OCI-LY3 (cell line): ENCODE measurements around the gene SLC25A13.

Experiments
- H2AFZ ChIP-seq: fragments of 200-600, 300-600 bp; shearing (Covaris generic); 2 replicates; pipeline ENCODE4 v1.6.0; 2014; ENCODE audit warnings: antibody characterized with exemption, low read depth, low read length
- H3K27ac ChIP-seq: fragments of 200-600, 300-600 bp; sonication (generic); 2 replicates; pipeline ENCODE4 v1.5.1; 2014; ENCODE audit warnings: mild to moderate bottlenecking, low read length, moderate library complexity, mixed read lengths
- H3K27me3 ChIP-seq: fragments of 200-600, 300-600 bp; sonication (generic); 2 replicates; pipeline ENCODE4 v1.6.1; 2014; ENCODE audit warnings: low read depth, low read length, mixed read lengths
- H3K36me3 ChIP-seq: fragments of 200-600, 300-600 bp; sonication (generic); replicated peaks from 2 replicates; pipeline ENCODE3; 2014; ENCODE audit warnings: low read depth, low read length, mixed read lengths
- H3K4me1 ChIP-seq: fragments of 300-600, 200-600 bp; sonication (generic); 2 replicates; pipeline ENCODE4 v1.6.1; 2014; ENCODE audit warnings: low read length, mixed read lengths
- H3K4me2 ChIP-seq: fragments of 200-600, 300-600 bp; sonication (generic); 2 replicates; pipeline ENCODE4 v1.6.1; 2014; ENCODE audit warnings: low read length, mixed read lengths
- H3K4me3 ChIP-seq: fragments of 300-600, 200-600 bp; sonication (generic); 2 replicates; pipeline ENCODE4 v1.5.1; 2014; ENCODE audit warnings: antibody characterized with exemption, mild to moderate bottlenecking, low read length, moderate library complexity
- H3K79me2 ChIP-seq: fragments of 300-600, 200-600 bp; shearing (Covaris generic); 2 replicates; pipeline ENCODE4 v1.6.1; 2014; ENCODE audit warnings: mild to moderate bottlenecking, low read length, mixed read lengths
- H3K9ac ChIP-seq: fragments of 300-600, 200-600 bp; shearing (Covaris generic); 2 replicates; pipeline ENCODE4 v1.6.0; 2014; ENCODE audit warnings: mild to moderate bottlenecking, low read length, moderate library complexity
- H3K9me3 ChIP-seq: fragments of 200-600, 300-600 bp; shearing (Covaris generic); 2 replicates; pipeline ENCODE4 v1.6.1; 2014; ENCODE audit warnings: low read length, mixed read lengths; ENCODE audit not compliant: insufficient read depth
- H4K20me1 ChIP-seq: fragments of 200-600, 300-600 bp; sonication (generic); 2 replicates; pipeline ENCODE4 v1.6.1; 2016; ENCODE audit warnings: low read length, mixed read lengths; ENCODE audit not compliant: insufficient read depth
- EZH2phosphoT487 ChIP-seq: fragments of 200-600 bp; shearing (Covaris generic); IDR thresholded peaks from 2 replicates; pipeline ENCODE4 v1.6.1; 2018; ENCODE audit warnings: antibody characterized with exemption, mixed run types, low read depth
- TF ChIP-seq, protein P1 (sequence below): fragments of 200-600, 300-600 bp; sonication (generic); IDR thresholded peaks from 2 replicates; pipeline ENCODE4 v1.5.1; 2014; ENCODE audit warnings: antibody characterized with exemption, low read length, low read depth

SLC25A13 gene

GRCh38 chr7:96228760-96229159 lies 93.1 kb downstream of the SLC25A13 start:
- TF ChIP-seq, protein P1, sequence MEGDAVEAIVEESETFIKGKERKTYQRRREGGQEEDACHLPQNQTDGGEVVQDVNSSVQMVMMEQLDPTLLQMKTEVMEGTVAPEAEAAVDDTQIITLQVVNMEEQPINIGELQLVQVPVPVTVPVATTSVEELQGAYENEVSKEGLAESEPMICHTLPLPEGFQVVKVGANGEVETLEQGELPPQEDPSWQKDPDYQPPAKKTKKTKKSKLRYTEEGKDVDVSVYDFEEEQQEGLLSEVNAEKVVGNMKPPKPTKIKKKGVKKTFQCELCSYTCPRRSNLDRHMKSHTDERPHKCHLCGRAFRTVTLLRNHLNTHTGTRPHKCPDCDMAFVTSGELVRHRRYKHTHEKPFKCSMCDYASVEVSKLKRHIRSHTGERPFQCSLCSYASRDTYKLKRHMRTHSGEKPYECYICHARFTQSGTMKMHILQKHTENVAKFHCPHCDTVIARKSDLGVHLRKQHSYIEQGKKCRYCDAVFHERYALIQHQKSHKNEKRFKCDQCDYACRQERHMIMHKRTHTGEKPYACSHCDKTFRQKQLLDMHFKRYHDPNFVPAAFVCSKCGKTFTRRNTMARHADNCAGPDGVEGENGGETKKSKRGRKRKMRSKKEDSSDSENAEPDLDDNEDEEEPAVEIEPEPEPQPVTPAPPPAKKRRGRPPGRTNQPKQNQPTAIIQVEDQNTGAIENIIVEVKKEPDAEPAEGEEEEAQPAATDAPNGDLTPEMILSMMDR = no peak
- no peak for TF ChIP-seq EZH2phosphoT487
- no peak overlapping the region for H3K4me2 ChIP-seq
- no peaks in the 10 kb centered on the region for H3K27me3 ChIP-seq
- no peak overlapping the region for H3K4me3 ChIP-seq
- H3K4me1 ChIP-seq = peaks cover 6% of the 10 kb centered on the region; the same call in 1 of the 2 replicates
- H3K79me2 ChIP-seq = peaks cover 8% of the 10 kb centered on the region; the same call in 1 of the 2 replicates
- H3K9ac ChIP-seq = no peak overlapping the region
- H3K9me3 ChIP-seq = no peaks in the 10 kb centered on the region
- peaks cover 12% of the 10 kb centered on the region for H3K36me3 ChIP-seq
- H4K20me1 ChIP-seq = no peaks in the 10 kb centered on the region
- H3K27ac ChIP-seq = no peak overlapping the region
- H2AFZ ChIP-seq = no peak overlapping the region

DNA sequence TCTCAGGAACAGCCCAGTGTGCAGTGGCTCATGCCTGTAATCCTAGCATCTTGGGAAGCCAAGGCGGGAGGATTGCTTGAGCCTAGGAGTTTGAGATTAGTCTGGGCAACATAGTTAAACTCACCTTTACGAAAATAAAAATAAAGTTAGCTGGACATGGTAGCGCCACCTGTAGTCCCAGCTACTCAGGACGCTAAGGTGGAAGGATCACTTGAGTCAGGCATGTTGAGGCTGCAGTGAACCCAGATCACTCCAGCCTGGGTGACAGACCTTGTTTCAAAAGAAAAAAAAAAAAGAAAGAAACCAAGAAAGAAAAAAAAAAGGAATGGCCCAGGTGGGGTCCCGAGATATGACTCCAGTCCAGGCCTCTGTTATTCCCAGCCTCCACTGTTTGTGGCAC lies 96.6 kb downstream of the SLC25A13 start:
- H3K27ac ChIP-seq = no peak overlapping the region
- no peak overlapping the region for H3K9ac ChIP-seq
- H3K4me3 ChIP-seq = no peak overlapping the region
- H2AFZ ChIP-seq = no peak overlapping the region
- TF ChIP-seq, protein P1 = no peak
- TF ChIP-seq EZH2phosphoT487 = no peak
- H3K4me1 ChIP-seq = no peaks in the 10 kb centered on the region
- no peaks in the 10 kb centered on the region for H4K20me1 ChIP-seq
- no peaks in the 10 kb centered on the region for H3K79me2 ChIP-seq
- H3K36me3 ChIP-seq = peaks cover 9% of the 10 kb centered on the region
- H3K4me2 ChIP-seq = no peak overlapping the region
- no peaks in the 10 kb centered on the region for H3K27me3 ChIP-seq
- no peaks in the 10 kb centered on the region for H3K9me3 ChIP-seq

- H3K4me2 ChIP-seq = no peak overlapping the region
- no peaks in the 10 kb centered on the region for H3K4me1 ChIP-seq
- no peak overlapping the region for H3K9ac ChIP-seq
- H3K27ac ChIP-seq = no peak overlapping the region
- no peak overlapping the region for H3K4me3 ChIP-seq
- H4K20me1 ChIP-seq = no peaks in the 10 kb centered on the region
- TF ChIP-seq, protein P1 = peak; percentile 37
- no peak for TF ChIP-seq EZH2phosphoT487
- H3K27me3 ChIP-seq = no peaks in the 10 kb centered on the region
- no peaks in the 10 kb centered on the region for H3K9me3 ChIP-seq
- no peak overlapping the region for H2AFZ ChIP-seq
- no peaks in the 10 kb centered on the region for H3K79me2 ChIP-seq
- H3K36me3 ChIP-seq = peaks cover 4% of the 10 kb centered on the region
Measured at GRCh38 chr7:96224685-96225084, 97.2 kb downstream of the SLC25A13 start.

DNA sequence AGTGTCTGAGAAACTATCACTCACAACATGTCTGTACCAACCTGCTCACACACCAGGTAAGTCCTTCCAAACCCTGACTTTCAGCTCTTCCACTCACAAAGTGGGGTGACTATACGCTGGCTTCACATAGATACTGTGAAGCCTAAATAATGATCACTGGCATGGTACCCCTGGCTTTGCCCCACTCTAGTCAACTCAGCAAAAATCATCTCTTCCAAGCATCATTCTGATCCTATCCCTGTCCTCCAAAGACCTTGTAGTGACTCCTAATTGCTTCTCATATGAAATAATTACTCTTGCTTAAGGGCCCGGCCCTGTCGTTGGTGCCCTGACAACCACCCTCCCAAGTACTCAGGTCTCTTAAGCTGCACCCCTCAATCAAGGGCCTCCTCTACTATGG lies 97.8 kb downstream of the SLC25A13 start:
- Histone ChIP-seq H3K27ac (no peak overlapping the region), H3K4me1 (no peaks in the 10 kb centered on the region), H3K4me3 (no peak overlapping the region), H3K4me2 (no peak overlapping the region), H3K79me2 (no peaks in the 10 kb centered on the region), H4K20me1 (no peaks in the 10 kb centered on the region), H3K9ac (no peak overlapping the region), H3K27me3 (no peaks in the 10 kb centered on the region), H3K9me3 (no peaks in the 10 kb centered on the region), H2AFZ (no peak overlapping the region), H3K36me3 (peaks cover 4% of the 10 kb centered on the region)
- TF ChIP-seq, protein P1 = no peak
- no peak for TF ChIP-seq EZH2phosphoT487
